Neutrophil (primary cell): ENCODE measurements around the gene ARAP1.

Experiments
- H3K27ac ChIP-seq: fragments of 200-600 bp; sonication (generic); 2 replicates; pipeline ENCODE4 v1.5.1; 2016; ENCODE audit warnings: mild to moderate bottlenecking, moderate library complexity
- H3K27me3 ChIP-seq: fragments of 200-600 bp; sonication (generic); 2 replicates; pipeline ENCODE4 v1.6.0; 2016; ENCODE audit warnings: mild to moderate bottlenecking
- H3K36me3 ChIP-seq: fragments of 200-600 bp; sonication (generic); 2 replicates; pipeline ENCODE4 v1.5.1; 2017
- H3K4me1 ChIP-seq, 2 experiments: fragments of 200-600 bp in 1 of 2; sonication (generic) in 1 of 2; 1 replicate in 1 of 2; 2 replicates in 1 of 2; pipeline versions ENCODE4 v1.5.1 to v1.6.1; 2013 to 2016; ENCODE audit warnings: low read depth in 1 of 2, low read length in 1 of 2, mild to moderate bottlenecking in 1 of 2, moderate library complexity in 1 of 2; ENCODE audit not compliant: control insufficient read depth in 1 of 2, insufficient read depth in 1 of 2
- H3K4me3 ChIP-seq, 2 experiments: fragments of 200-600 bp in 1 of 2; sonication (generic) in 1 of 2; 1 replicate in 1 of 2; 2 replicates in 1 of 2; pipeline ENCODE4 v1.5.1; 2013 to 2016; ENCODE audit warnings: low read depth in 1 of 2, low read length in 1 of 2, mild to moderate bottlenecking in 1 of 2, moderate library complexity in 1 of 2
- H3K9me3 ChIP-seq: fragments of 200-600 bp; sonication (generic); 2 replicates; pipeline ENCODE4 v1.5.1; 2016
- TF ChIP-seq, protein P1 (sequence below): fragments of 200-600 bp; sonication (generic); IDR thresholded peaks from 2 replicates; pipeline ENCODE4 v1.5.1; 2016; ENCODE audit warnings: antibody characterized with exemption

The ARAP1 gene

DNA sequence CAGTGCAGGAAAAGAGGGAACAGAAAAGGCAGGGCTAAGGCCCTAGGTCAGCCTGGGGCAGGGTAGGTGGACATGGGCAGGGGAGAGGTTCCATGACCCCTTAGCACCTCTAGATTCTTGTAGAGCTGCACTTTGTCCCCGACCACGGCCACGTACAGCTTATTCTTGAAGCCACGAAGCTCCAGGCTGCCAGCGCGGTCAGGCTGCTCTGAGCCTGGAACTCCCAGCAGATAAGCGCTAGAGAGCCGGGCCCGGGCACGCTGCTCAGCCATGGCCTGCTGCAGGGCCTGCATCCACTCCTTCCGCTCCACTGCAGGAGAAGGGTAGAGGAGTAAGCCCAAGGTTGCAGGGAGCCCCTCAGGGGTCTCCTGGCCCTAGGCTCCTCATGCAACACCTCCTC is 41.9 kb downstream of the ARAP1 start:
- Histone ChIP-seq H3K9me3 (no peaks in the 10 kb centered on the region), H3K4me1 (peaks cover 0 to 11% of the 10 kb centered on the region in 2 experiments), H3K4me3 (no peak overlapping the region), H3K36me3 (peaks cover 100% of the 10 kb centered on the region), H3K27me3 (no peaks in the 10 kb centered on the region), H3K27ac (no peak overlapping the region)
- TF ChIP-seq, protein P1, sequence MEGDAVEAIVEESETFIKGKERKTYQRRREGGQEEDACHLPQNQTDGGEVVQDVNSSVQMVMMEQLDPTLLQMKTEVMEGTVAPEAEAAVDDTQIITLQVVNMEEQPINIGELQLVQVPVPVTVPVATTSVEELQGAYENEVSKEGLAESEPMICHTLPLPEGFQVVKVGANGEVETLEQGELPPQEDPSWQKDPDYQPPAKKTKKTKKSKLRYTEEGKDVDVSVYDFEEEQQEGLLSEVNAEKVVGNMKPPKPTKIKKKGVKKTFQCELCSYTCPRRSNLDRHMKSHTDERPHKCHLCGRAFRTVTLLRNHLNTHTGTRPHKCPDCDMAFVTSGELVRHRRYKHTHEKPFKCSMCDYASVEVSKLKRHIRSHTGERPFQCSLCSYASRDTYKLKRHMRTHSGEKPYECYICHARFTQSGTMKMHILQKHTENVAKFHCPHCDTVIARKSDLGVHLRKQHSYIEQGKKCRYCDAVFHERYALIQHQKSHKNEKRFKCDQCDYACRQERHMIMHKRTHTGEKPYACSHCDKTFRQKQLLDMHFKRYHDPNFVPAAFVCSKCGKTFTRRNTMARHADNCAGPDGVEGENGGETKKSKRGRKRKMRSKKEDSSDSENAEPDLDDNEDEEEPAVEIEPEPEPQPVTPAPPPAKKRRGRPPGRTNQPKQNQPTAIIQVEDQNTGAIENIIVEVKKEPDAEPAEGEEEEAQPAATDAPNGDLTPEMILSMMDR: no peak

DNA sequence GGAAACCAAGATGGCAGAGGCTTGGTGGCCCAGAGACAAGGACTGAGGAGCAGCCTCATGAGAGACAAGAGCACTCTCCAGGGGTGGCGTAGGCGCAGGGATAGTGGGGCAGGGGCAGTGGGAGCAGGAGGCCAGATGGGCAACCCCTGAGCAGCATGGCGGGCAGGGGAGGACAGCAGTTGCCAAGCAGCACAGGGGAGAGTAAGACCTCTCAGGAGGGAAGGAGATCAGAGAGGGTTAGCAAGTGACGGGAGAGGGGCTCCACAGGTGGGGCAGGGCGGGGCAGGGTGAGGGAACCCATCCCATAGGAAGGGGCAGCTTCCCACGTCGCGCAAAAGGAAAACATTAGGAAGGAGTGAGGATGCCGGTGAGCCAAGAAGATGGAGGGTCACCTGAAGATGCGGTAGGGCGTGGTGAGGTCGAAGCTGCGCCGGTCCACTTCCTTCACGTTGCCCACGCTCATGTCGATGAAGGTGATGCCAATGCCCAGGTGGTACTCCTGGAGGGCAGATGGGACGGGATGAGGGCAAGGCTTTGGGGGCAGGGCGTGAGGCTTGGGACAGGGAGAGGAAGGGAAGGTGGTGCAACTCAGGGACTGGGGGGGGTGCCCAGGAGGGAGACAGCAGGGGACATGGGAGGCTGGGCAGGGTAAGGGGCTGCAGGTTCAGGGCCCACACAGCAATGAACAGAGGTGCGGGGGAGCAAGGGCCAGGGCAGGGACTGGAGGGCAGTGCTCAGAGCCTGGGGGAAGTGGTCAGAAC is 42.5 kb downstream of the ARAP1 start:
- peaks cover 100% of the 10 kb centered on the region for H3K36me3 ChIP-seq

DNA sequence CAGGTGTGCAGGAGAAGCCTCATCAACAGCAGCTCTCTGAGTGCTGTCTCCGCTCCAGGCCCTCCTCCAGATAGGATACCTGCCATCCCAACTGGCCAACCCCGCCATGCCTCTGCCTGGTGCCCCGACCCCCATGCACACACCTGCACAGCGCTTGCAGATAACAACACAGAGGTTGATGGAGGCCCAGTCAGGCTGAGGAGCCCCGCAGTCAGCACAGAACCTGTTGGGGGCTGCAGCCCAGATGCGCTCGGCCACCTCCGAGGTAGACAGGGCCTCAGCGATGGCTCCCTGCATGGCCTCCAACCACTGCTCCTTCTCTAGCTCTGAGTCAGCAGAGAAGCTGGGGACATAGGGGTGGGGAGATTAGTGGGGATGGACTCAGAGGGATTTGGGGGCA is 45.2 kb downstream of the ARAP1 start:
- Histone ChIP-seq H3K36me3 (peaks cover 100% of the 10 kb centered on the region), H3K27me3 (no peaks in the 10 kb centered on the region), H3K4me1 (no peaks in the 10 kb centered on the region), H3K9me3 (no peaks in the 10 kb centered on the region), H3K27ac (peak overlapping the region; percentile 23), H3K4me3 (no peak overlapping the region)
- TF ChIP-seq, protein P1: no peak

More for the DNA sequence above, 42.5 kb downstream of the ARAP1 start:
- no peak overlapping the region for H3K4me3 ChIP-seq
- no peaks in the 10 kb centered on the region for H3K27me3 ChIP-seq
- no peak overlapping the region for H3K27ac ChIP-seq
- H3K9me3 ChIP-seq: no peaks in the 10 kb centered on the region
- peaks cover 0 to 6% of the 10 kb centered on the region in 2 experiments for H3K4me1 ChIP-seq
- TF ChIP-seq, protein P1: no peak

DNA sequence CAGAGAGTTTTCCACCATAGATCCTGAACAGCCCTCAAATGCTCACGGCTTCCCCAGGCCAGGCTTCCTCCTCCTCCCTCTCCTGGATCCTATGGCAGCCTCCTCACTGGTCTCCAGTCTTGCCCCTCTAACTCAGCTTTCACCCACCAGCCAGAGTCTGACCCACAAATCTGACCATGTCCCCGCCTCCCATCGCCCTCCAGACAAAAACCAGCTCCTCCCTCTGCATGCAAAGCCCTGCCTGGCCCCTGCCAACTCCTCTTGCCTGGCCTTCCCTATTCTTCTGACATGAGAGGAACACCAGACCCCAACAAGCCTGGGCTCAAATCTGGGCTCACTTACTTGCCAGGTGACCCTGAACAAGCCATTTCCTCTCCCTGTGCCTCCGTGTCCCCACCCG is 45.6 kb downstream of the ARAP1 start:
- TF ChIP-seq, protein P1: no peak
- no peaks in the 10 kb centered on the region for H3K4me1 ChIP-seq
- H3K27me3 ChIP-seq: no peaks in the 10 kb centered on the region
- no peaks in the 10 kb centered on the region for H3K9me3 ChIP-seq
- no peak overlapping the region for H3K4me3 ChIP-seq
- H3K36me3 ChIP-seq: peaks cover 100% of the 10 kb centered on the region
- H3K27ac ChIP-seq: peak overlapping the region; percentile 23

DNA sequence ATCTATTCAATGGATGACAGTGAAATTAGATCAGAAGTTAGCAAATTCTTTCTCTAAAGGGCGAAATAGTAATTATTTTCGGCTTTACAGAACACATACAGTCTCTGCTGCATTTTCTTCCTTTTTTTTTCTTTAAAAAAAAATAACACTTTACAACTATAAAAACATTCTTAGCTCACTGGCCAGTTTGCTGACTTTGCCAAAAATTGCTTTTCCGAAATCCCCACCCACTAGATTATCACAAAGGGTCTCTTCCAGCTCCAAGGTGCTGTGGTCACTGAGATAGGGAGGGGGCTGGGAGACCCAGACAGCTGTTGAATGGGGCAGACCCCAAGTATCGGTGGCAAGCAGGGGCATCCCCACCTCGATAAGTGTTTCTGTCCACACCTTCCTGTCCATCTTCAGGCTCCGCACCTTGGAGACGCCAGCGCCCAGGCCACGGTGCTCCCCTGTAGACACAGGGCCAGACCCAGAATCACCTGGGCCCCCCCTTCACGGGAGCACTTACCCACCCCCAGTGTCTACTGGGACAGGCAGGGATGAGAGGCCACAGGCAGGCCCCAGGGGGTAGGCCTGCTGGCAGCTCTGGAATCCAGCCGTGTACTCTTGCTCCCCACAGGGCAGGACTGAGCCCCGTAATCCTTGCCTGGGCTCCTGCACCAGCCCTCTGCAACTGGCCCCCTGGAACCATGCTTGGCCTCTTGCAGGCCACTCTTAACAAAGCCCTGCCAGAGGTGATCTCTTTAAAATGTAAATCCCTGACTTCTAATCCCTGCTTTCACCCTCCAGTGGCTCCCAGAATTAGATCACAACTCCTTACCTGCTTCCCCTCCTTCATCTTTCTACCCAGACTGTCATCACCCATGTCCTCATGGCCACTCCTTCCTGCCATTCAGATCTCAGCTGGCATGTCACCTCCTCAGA is 46.5 kb downstream of the ARAP1 start:
- H3K36me3 ChIP-seq: peaks cover 100% of the 10 kb centered on the region
- no peaks in the 10 kb centered on the region for H3K4me1 ChIP-seq
- H3K4me3 ChIP-seq: no peak overlapping the region
- peak overlapping the region; percentile 23 for H3K27ac ChIP-seq
- no peaks in the 10 kb centered on the region for H3K27me3 ChIP-seq
- TF ChIP-seq, protein P1: no peak
- H3K9me3 ChIP-seq: no peaks in the 10 kb centered on the region
